ENCODE results near the gene WASL. TPM values are rescaled to one million over a fixed set of nuclear protein-coding genes. Genes with fewer than 3 reads are reported as not detected.
A peak's percentile ranks its signal among the peaks of the same experiment; 100 is the strongest.
"Not testable (repeated sequence)": the region's sequence is repeated elsewhere in the genome, so short reads cannot be mapped to it uniquely, and the experiment has no call there.

The WASL gene
- total RNA-seq: 31.2 TPM

- peak; percentile 96 for ATAC-seq
These were observed at the start of gene WASL for GRCh38 chr7:123748734-123749536. WASL (minus strand) TSS chr7:123749003; CDS start chr7:123748734, 269 bp downstream.

DNA sequence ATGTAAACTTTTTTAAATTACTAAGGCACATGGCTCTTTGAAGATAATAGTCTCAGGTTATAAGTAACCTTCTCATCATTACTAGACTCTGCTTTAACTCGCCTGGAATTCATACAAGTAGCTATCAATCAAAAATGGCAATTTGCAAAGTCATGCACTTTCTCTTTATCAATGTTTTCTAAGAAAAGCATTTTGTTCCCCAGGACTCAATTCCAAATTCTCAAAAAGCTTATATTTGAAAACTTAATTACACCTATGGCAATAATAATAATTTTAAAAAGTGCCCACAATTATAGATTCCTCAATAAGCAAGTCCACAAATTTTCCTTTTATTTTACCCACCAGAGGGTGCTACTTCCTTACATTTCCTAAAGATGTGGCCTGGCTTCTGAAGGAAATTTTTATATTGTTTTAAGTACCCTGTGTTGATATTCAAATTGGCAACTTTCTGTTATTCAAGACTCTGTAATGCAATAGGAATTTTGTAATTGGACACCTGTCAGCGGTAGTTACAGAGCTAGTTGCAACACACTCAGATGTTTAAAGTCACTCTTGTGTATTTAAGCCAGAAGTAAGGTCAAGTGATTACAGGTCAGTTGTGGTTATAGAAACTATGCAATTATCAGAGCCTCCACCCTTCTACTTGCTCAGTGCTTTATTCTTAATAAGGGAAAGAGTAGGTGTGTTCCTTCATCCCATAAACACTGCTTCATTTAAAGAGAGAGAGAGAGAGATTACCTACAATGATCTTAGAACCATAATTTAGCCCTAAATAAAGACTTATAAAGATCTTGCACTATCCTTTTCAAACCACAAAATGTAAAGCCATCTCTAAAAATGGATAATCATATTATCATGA is 49.1 kb upstream of the WASL start:
- peak; percentile 97 for ATAC-seq

- no peak for ATAC-seq
These were observed 47.8 kb upstream of the WASL start for GRCh38 chr7:123796568-123796967.

- ATAC-seq: no peak
These were observed 47.1 kb upstream of the WASL start for GRCh38 chr7:123795917-123796316.

DNA sequence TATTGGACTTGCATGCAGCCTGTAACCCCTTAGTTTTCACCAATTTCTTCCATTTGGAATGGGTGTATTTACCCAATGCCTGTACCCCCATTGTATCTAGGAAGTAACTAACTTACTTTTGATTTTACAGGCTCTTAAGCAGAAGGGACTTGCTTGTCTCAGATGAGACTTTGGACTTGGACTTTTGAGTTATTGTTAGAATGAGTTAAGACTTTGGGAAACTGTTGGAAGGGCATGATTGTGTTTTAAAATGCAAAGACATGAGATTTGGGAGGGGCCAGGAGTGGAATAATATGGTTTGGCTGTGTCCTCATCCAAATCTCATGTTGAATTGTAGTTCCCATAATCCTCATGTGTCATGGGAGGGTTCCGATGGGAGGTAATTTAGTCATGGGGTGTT is 46.3 kb upstream of the WASL start:
- ATAC-seq: not testable (repeated sequence)

GRCh38 chr7:123792547-123792946 is 43.7 kb upstream of the WASL start:
- ATAC-seq: no peak

- no peak for ATAC-seq
These were observed 42.2 kb upstream of the WASL start for GRCh38 chr7:123791001-123791400.

DNA sequence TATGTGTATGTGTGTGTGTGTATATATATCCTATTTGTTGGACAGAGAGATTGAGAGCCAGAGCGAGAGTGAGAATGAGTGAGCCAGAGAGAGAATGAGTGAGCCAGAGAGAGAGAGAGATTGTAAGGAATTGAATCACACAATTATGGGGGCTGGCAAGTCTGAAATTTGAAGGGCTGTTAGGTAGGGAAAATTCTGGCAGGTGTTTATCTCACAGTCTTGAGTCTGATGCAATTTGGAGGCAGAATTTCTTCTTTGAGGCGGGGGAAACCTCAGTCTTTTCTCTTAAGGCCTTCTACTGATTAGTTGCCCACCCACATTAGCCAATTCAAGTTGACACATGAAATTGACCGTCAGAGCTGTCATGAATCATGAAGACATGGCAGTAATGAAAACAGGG is 41.0 kb upstream of the WASL start:
- ATAC-seq: no peak

- peak; percentile 66 for ATAC-seq
These were observed 40.5 kb upstream of the WASL start for GRCh38 chr7:123789206-123789784.

- no peak for ATAC-seq
These were observed 39.8 kb upstream of the WASL start for GRCh38 chr7:123788584-123788983.

- peak; percentile 72 for ATAC-seq
These were observed 38.6 kb upstream of the WASL start for GRCh38 chr7:123787220-123788007.

- no peak for ATAC-seq
These were observed 35.5 kb upstream of the WASL start for GRCh38 chr7:123784263-123784662.

- no peak for ATAC-seq
These were observed 35.0 kb upstream of the WASL start for GRCh38 chr7:123783820-123784219.

GRCh38 chr7:123782071-123782798 is 33.4 kb upstream of the WASL start:
- ATAC-seq: no peak

DNA sequence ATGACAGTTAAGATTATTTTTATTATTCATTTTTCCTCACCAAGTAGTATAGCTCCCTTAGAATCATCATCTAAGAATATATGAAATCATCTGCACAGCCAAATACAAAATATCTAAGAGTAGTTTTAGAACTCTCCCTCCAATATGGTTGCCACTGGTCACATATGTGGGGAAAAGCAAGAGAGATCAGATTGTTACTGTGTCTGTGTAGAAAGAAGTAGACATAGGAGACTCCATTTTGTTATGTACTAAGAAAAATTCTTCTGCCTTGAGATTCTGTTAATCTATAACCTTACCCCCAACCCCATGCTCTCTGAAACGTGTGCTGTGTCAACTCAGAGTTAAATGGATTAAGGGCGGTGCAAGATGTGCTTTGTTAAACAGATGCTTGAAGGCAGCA is 31.7 kb upstream of the WASL start:
- ATAC-seq: not testable (repeated sequence)

DNA sequence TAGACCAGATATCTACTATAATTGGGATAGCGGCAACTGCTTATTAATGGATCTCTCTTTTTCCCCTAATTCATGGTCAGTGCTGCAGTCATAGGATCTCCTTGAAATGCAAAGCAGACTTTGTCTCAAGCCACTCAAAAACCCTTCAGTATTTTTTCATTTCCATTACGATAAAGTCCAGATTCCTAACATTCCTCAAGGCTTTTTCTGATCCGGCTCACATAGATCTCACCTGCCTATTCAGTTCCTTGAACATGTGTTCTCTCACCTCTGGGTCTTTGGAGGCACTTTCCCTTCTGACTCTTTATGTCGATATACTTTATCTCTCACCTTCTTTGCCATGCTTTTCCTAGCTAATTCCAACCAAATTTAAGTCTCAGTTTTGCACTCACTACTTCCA is 25.7 kb upstream of the WASL start:
- no peak for ATAC-seq

- ATAC-seq: peak; percentile 54
These were observed 24.7 kb upstream of the WASL start for GRCh38 chr7:123773481-123773880.

DNA sequence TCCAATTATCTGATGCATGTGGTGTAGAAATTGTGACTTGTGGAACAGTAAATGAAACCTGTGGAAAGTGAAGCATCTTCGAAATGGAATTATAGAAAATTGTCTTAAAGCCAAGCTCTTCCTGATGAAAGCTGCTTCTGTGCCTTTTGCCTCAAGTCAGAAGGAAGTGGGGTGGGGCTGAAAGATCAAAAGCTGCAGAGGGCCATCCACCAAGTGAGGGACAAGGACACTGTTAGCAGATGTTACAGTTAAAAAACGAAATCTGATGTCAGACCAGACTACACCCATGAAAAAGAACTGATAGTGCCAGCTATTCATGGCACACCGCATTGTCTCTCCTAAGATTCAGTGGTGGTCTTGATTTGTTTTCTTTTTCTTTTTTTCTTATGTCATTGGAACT is 23.8 kb upstream of the WASL start:
- no peak for ATAC-seq

GRCh38 chr7:123771846-123772245 is 23.0 kb upstream of the WASL start:
- no peak for ATAC-seq

DNA sequence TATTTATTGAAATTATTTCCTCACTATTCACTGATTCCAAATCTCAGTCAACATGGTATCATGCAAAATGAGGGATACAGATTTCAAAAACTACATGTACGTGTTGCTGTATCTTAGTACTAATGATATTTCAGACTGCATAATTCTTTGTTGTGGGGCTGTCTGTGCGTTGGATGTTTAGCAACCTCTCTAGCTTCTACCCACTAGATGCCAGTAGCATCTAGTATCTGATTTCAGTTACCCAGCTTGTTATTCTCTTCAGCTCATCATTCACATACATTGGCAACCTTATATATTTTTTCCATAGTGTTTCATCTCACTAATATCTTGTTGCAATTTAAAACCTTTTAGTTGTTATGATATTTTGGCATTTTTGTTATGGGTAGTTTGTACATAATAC is 22.5 kb upstream of the WASL start:
- ATAC-seq: peak; percentile 31

DNA sequence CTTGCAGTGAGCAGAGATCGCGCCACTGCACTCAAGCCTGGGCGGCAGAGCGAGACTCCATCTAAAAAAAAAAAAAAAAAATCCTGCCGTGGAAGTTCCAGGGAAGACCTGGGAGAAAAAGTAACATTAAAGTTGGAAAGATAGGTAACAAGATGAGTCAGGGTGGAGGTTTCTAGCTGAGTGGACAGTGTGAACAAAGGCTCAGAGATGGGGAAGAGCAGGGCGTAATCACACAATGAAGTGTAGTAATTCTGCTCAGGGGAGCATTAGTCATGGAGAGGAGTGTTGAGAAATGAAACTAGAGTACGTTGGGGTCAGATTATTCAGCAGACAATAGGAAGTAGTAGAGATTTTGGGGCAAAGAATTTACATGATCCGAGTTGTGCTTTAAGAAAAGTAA is 21.6 kb upstream of the WASL start:
- peak; percentile 99 for ATAC-seq

DNA sequence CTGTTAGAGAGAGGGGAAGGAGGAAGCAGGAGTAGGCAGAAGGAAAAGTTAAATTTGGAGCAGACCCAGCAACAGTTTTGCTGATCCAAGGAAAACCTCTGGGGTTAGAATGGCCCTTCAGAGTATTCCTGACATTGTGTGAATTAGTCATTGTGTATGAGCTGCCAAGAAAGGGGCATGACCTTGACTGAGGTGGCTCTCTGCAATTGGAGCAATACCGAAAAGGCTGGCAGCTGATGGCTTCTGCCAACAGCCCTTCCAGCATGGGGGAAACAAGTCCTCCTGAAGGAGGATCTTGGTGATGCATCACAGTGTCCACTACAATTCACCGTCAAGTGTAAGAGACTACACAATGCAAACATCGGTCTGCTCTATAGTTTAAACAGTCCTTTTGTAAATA is 20.6 kb upstream of the WASL start:
- peak; percentile 73 for ATAC-seq

Data from esophagus mucosa (tissue), 1 donor.